Gastrocnemius medialis (tissue), 4 donors: Measurements from ENCODE around the gene MYL2. TPM values are rescaled to one million over a fixed set of nuclear protein-coding genes. Genes with fewer than 3 reads are reported as not detected.
A peak's percentile ranks its signal among the peaks of the same experiment; 100 is the strongest.

Experiments used
- ATAC-seq, 2 donors: fragments of 150-250 bp; one replicate each; pipeline ENCODE4 v1.9.1; 2016
- DNase-seq, 2 donors: peaks; one replicate each; pipeline ENCODE4 v3.0.0-alpha.2; 2019
- H3K27ac ChIP-seq, 4 donors: fragments of 200-600 bp; sonication (generic); 1 replicate in 1 of 4; 2 replicates in 3 of 4; pipeline ENCODE4 v1.5.1; 2016 to 2018; ENCODE audit warnings: mild to moderate bottlenecking in 2 of 4, moderate library complexity in 1 of 4
- H3K27me3 ChIP-seq, 3 donors: fragments of 200-600 bp; sonication (generic) in 2 of 3; 1 replicate in 1 of 3; 2 replicates in 2 of 3; pipeline versions ENCODE4 v1.5.1 to v1.6.0; 2016 to 2019; ENCODE audit warnings: mild to moderate bottlenecking in 1 of 3, moderate library complexity in 1 of 3
- H3K36me3 ChIP-seq, 2 donors: fragments of 200-600 bp; sonication (generic) in 1 of 2; one replicate each; pipeline ENCODE4 v1.5.1; 2017 to 2018
- H3K4me1 ChIP-seq, 2 donors: fragments of 200-600 bp; sonication (generic) in 1 of 2; one replicate each; pipeline ENCODE4 v1.5.1; 2016 to 2017; ENCODE audit warnings: mild to moderate bottlenecking in 2 of 2
- H3K4me3 ChIP-seq, 4 donors: fragments of 200-600 bp; sonication (generic) in 3 of 4; 1 replicate in 1 of 4; 2 replicates in 3 of 4; pipeline ENCODE4 v1.5.1; 2016 to 2019; ENCODE audit warnings: mild to moderate bottlenecking in 2 of 4
- H3K9me3 ChIP-seq, 3 donors: fragments of 200-600 bp; sonication (generic) in 2 of 3; 1 replicate in 1 of 3; 2 replicates in 2 of 3; pipeline ENCODE4 v1.5.1; 2016 to 2019
- CTCF ChIP-seq, 5 experiments: fragments of 450-650 bp in 3 of 5; fragments of 200-600 bp in 2 of 5; sonication (generic) in 2 of 5; IDR thresholded peaks in 4 of 5; conservative IDR thresholded peaks in 1 of 5; 1 replicate in 4 of 5; 2 replicates in 1 of 5; pipeline ENCODE4 v1.5.1; 2016 to 2019; ENCODE audit warnings: antibody characterized with exemption in 5 of 5, mild to moderate bottlenecking in 3 of 5, moderate library complexity in 3 of 5
- POLR2A ChIP-seq, 2 donors: fragments of 450-650 bp; IDR thresholded peaks; one replicate each; pipeline ENCODE4 v1.6.1; 2017; ENCODE audit warnings: antibody characterized with exemption in 2 of 2, mild to moderate bottlenecking in 2 of 2, moderate library complexity in 2 of 2
- in situ Hi-C, 4 donors: fragments of 200-750 bp; cut with MboI; loops; one replicate each; pipeline versions ENCODE4 v1.15.0 to v1.8.0; 2017; ENCODE audit warnings: low sequenced_read_pairs in 4 of 4
- intact Hi-C: fragments of 100-400 bp; cut with DNase I; formaldehyde crosslinking; loops from one replicate; pipeline ENCODE4 v1.15.1; 2023; ENCODE audit warnings: low total_unique reads
- total RNA-seq, 4 donors: library from RNA; depleted of rRNA; stranded (reverse); fragments of >200 nt; gene quantifications; one replicate each; pipeline versions ENCODE4 v1.1.0 to v1.2.3, GENCODE V29; 2016

Gene MYL2
- total RNA-seq, 4 donors from 2014 or later: 817 to 5,649 (median 2,775) TPM

GRCh38 chr12:110941391-110941790 lies 21.0 kb upstream of the MYL2 start:
- in situ Hi-C loops: loop anchor here in 1 of 4 donors (25.0 kb wide), 1 partner anchor 371 kb away; no protein-coding TSS in a partner anchor
- DNase-seq: no peak
- intact Hi-C loops: no loop called here
- no peak for ATAC-seq
- Histone ChIP-seq H3K4me1 (peaks cover 0 to 8% of the 10 kb centered on the region in 2 donors), H3K27me3 (no peaks in the 10 kb centered on the region), H3K4me3 (no peak overlapping the region), H3K27ac (no peak overlapping the region), H3K36me3 (no peaks in the 10 kb centered on the region), H3K9me3 (no peaks in the 10 kb centered on the region)
- no peak for TF ChIP-seq CTCF (IDR thresholded peaks at IDR 0.05 in 4 of 5, conservative IDR thresholded peaks at IDR 0.05 in 1 of 5)

GRCh38 chr12:110940933-110941332 lies 20.6 kb upstream of the MYL2 start:
- Histone ChIP-seq H3K4me1 (peaks cover 0 to 9% of the 10 kb centered on the region in 2 donors), H3K9me3 (no peaks in the 10 kb centered on the region), H3K36me3 (no peaks in the 10 kb centered on the region), H3K27ac (peak overlapping the region in 1 of 4 donors; percentile 36), H3K4me3 (no peak overlapping the region), H3K27me3 (no peaks in the 10 kb centered on the region)
- in situ Hi-C loops (loop anchor here in 1 of 4 donors (25.0 kb wide), 1 partner anchor 371 kb away; no protein-coding TSS in a partner anchor), intact Hi-C loops (no loop called here)
- ATAC-seq (no peak), DNase-seq (no peak)
- TF ChIP-seq POLR2A (IDR thresholded peaks at IDR 0.05): no peak
- no peak for TF ChIP-seq CTCF (IDR thresholded peaks at IDR 0.05 in 4 of 5, conservative IDR thresholded peaks at IDR 0.05 in 1 of 5)

- intact Hi-C loops (no loop called here), in situ Hi-C loops (loop anchor here in 1 of 4 donors (25.0 kb wide), 1 partner anchor 372 kb away; no protein-coding TSS in a partner anchor)
- ATAC-seq (no peak), DNase-seq (no peak)
- H3K4me3 ChIP-seq: no peak overlapping the region
- no peaks in the 10 kb centered on the region for H3K36me3 ChIP-seq
- H3K9me3 ChIP-seq: no peaks in the 10 kb centered on the region
- H3K27me3 ChIP-seq: no peaks in the 10 kb centered on the region
- TF ChIP-seq CTCF (IDR thresholded peaks at IDR 0.05 in 4 of 5, conservative IDR thresholded peaks at IDR 0.05 in 1 of 5) (no peak), POLR2A (IDR thresholded peaks at IDR 0.05) (no peak)
- peaks cover 0 to 9% of the 10 kb centered on the region in 2 donors for H3K4me1 ChIP-seq
- H3K27ac ChIP-seq: no peak overlapping the region
These were observed 19.9 kb upstream of the MYL2 start for GRCh38 chr12:110940296-110940695.

- Histone ChIP-seq H3K4me1 (peaks cover 7 to 20% of the 10 kb centered on the region in 2 donors), H3K27ac (peak overlapping the region in 3 of 4 donors; percentile 49 to 82 (median 78)), H3K9me3 (no peaks in the 10 kb centered on the region), H3K4me3 (peak overlapping the region in 3 of 4 donors; percentile 17 to 33 (median 18)), H3K36me3 (no peaks in the 10 kb centered on the region), H3K27me3 (no peaks in the 10 kb centered on the region)
- TF ChIP-seq CTCF (IDR thresholded peaks at IDR 0.05 in 4 of 5, conservative IDR thresholded peaks at IDR 0.05 in 1 of 5): peak; percentile 75 to 92 (median 85)
- no peak for TF ChIP-seq POLR2A (IDR thresholded peaks at IDR 0.05)
- in situ Hi-C loops (loop anchor here in 3 of 4 donors (10.0 to 25.0 kb wide), 2 partner anchors 375 to 378 kb away; no protein-coding TSS in a partner anchor), intact Hi-C loops (loop anchor here (1.0 to 5.0 kb wide), 3 partner anchors 42 to 375 kb away; no protein-coding TSS in a partner anchor)
- DNase-seq (peak in 1 of 2 donors; percentile 45), ATAC-seq (peak; percentile 41 to 48)
These were observed 16.8 kb upstream of the MYL2 start for GRCh38 chr12:110937104-110937641.
